Ureter (tissue), 1 donor: ENCODE results near the gene MRPL10. TPM values are rescaled to one million over a fixed set of nuclear protein-coding genes. Genes with fewer than 3 reads are reported as not detected.

Experiments used
- DNase-seq: peaks from one replicate; pipeline ENCODE4 v3.0.0-alpha.2; 2020; ENCODE audit warnings: low spot score
- total RNA-seq: library from RNA; stranded (reverse); gene quantifications from one replicate; pipeline ENCODE4 v1.2.4, GENCODE V29; 2023
- donor health status: DM: yes; HTN: yes; CAD: no.

Gene MRPL10
- total RNA-seq, 1 donor from 2014 or later: 38.2 TPM

GRCh38 chr17:47857551-47858455 is 26.5 kb upstream of the MRPL10 start:
- no peak for DNase-seq

DNA sequence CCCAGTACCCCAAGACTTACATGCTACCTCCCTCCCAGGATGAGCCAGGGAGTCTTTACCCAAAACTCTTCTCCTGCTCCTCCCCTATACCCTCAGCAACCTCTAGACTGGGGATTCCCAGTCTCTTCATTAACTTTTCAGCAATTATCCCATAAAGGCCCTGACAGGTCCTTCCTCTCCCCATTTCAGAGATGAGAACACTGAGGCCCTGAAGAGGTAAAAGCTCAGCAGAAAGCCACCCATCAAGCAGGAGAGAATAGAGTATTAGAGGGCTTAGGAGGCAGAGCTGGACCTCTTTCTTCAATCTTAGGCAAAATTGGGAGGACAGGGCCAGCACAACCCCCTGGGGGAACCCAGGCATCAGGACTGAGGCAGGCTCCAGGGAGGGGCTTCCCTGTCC is 25.5 kb upstream of the MRPL10 start:
- DNase-seq: no peak

DNA sequence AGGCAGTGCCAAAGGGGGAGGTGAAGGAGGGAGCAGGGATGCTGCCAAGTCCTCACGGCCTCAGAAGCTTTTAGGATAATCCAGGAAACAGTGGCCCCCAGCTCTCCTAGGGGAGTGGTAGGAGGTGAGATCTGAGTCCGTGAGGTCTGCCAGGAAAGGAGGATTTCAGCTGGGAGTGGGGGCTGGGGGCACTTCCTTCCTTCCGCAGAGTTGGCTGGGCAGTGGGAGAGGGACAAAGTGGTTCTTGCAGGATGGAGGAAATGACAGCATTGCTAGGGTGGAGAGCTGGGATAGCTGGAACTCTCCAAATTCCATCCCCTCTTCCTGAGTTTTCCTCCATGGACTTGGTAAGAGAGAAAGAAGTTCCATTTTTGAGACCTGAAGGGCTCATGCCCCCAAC is 24.4 kb upstream of the MRPL10 start:
- no peak for DNase-seq

- DNase-seq: no peak
Measured at GRCh38 chr17:47853616-47854015, 22.3 kb upstream of the MRPL10 start.

DNA sequence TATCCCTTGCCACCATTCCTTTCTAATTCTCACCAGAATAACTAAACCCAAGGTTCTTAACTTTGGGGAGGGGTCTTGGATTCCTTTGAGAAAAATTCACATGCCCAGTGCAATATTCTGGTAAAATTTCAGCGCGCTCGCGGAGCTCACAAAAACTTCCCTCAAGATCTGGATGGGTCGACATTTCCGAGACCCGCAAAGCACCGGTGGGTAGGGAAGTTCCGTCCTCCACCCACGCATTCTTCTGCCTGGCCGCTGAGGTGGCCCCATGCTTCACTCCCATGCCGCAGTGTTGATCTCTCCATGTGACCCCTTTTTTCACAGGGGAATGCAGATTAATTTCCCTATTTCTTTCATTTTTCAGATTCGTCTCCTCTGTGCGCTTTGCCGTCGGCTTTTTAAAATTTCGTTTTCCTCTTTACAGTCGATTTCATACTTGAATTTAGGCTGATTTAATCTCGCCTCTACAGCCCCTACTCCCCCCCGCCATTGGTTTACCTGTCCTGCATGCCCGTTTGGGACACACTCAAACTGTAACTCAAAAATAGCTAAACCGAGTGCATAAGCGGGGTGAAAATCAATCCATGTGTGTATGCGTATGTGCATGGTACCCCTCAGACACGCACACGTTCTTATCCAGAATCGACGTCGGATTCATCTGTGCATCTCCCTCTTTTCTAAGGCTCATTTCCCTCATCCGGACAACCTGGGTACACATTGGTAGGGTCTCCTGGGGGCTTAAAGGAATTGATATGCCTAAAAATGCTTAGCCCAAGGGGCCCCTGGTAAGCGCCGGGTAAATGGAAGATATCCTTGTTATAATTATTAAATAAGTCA is 21.0 kb upstream of the MRPL10 start:
- DNase-seq: no peak

DNA sequence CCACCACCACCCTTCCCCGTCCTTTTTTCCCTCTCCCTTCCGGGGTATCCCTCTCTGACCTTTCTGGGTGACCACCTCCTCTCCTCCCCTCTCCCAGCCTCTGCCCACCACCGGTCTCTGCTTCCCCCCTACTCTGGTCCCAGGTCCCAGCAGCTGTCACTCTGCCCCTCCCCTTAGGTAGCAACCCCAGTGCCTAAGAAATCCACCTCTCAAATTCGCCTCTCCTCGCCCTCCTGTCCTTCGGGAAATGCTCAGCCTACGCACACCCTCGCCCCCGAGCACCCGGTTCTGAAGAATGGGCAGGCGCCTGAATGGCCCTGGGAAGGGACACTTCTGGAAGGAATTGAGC is 20.4 kb upstream of the MRPL10 start:
- DNase-seq: no peak

DNA sequence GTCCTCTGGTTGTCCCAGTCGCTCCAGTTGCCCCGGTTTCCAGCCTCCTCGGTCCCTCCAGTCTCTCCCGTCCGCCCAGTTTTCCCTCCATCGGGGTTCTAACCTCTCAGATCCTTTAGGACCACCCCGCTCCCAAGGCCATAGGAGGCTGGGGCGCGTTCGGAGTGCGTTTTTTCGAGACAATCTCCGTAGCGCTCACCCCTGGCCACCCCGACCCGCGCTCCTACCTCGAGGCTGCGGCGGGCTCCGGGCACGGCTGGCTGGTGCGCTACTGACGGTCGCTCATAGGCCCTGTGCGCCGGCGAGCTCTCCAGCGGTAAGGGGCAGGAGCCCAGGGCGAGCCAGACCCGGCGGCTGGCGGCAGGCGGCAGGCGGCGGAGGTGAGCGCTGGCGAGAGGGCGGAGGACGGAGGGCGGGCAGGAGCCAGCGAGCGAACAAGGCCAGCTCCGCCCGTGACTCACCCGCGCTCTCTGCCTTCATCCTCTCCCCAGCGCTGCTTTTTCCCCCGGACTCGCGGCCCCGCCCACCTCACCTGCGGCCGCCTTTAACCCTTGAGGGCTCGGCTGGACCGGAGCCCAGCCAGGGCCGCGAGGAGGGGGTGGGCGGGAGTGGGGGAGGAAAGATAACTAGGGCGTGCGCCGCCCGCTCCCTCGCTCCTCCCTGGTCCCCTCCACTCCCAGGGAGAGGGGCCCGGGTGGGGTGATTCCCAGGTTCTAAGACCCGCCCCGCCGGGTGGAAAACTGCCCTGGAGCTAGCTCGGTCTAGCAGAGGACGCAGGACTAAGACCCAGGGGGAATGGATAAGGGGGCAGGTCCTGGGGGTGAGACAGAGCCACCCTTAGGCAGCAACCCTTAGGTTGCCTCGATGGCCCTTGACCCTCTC is 19.6 kb upstream of the MRPL10 start, which contains the start of gene SP6:
Gene SP6 (minus strand): TSS at position 472 of the 882 bp plus-strand sequence. CDS start 2,734 bp downstream, outside the sequence.
- peak; percentile 84 for DNase-seq

DNA sequence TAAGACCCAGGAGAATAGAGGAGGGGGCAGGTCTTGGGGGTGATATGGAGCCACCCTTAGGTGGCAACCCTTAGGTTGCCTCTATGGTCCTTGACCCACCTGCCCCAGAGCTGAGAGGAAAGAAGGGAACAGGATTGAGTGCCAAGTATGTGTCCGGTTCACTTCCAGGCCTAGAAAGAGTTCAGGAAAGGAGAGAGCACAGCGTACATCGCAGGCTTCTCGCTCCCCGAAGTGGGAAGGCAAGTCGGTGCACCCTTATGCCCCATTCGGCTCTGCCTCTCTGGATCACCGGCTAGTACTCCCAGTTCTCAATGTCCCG is 19.0 kb upstream of the MRPL10 start:
- DNase-seq: no peak

GRCh38 chr17:47848198-47848513 is 16.8 kb upstream of the MRPL10 start:
- no peak for DNase-seq

DNA sequence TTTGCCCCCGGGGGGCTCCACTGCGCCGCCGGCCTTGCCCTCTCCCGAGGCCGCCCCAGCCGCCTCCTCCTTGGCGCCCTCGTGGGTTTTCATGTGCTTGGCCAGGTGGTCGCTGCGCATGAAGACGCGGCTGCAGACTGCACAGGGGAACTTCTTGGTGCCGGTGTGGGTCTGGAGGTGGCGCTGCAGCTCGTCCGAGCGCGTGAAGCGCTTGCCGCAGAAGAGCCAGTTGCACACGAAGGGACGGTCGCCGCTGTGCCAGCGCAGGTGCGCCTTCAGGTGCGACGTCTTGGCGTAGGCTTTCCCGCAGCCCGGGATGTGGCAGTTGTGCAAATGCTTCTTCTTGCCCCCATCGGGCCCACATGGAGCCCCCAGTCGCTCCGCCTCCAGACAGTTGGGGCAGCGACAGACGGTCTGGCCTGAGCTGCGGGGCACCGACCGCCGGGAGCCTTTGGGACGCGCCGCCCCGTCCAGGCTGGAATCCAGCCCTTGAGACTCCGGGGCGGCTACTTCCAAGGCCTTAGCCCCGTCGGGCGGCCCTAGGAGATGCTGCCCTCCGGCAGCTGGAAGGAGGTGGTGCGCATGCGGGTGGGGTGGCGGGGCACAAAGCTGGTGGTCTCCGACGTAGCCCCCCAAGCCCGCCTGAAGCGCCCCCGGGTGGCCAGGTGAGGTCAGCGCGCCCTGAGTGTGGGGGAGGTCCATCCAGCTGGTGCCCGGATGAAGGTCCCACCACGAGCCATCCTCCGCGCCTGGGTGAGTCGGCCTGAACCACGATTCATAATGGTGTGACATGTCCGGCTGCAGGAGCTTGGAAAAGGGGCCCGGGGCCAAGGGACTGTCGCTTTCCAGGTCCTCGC is 16.2 kb upstream of the MRPL10 start:
- no peak for DNase-seq

DNA sequence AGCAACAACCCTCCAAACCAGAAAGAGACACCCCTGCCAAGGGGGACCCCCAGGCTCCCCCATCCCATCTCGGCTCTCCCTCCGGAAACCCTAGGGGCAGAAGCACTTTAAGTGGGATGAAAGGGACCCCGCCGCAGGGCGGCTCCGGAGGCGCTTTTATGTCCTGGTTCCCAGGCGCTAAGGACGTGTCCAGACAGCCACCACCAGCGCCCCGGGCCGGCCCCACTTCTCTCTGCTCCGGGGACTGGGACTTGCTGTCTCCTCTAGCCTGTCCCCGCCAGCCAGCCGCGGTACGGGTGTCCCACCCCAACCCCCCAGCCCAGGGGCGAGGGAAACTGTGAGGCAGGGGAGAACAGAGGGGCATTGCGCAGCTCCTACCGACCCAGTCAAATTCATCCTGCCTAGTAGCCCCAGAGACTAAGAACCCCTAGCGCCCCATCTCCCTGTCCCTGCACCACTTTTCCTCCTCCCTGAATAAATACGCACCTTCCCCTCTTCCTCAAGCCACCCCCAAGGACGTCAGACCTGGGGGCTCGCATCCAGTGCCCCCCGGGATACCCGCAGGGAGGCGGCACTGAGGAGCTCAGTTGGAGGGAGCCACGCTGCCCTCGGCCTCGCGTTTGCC is 15.5 kb upstream of the MRPL10 start:
- DNase-seq: peak; percentile 62

GRCh38 chr17:47845716-47846075 is 14.4 kb upstream of the MRPL10 start:
- DNase-seq: no peak

DNA sequence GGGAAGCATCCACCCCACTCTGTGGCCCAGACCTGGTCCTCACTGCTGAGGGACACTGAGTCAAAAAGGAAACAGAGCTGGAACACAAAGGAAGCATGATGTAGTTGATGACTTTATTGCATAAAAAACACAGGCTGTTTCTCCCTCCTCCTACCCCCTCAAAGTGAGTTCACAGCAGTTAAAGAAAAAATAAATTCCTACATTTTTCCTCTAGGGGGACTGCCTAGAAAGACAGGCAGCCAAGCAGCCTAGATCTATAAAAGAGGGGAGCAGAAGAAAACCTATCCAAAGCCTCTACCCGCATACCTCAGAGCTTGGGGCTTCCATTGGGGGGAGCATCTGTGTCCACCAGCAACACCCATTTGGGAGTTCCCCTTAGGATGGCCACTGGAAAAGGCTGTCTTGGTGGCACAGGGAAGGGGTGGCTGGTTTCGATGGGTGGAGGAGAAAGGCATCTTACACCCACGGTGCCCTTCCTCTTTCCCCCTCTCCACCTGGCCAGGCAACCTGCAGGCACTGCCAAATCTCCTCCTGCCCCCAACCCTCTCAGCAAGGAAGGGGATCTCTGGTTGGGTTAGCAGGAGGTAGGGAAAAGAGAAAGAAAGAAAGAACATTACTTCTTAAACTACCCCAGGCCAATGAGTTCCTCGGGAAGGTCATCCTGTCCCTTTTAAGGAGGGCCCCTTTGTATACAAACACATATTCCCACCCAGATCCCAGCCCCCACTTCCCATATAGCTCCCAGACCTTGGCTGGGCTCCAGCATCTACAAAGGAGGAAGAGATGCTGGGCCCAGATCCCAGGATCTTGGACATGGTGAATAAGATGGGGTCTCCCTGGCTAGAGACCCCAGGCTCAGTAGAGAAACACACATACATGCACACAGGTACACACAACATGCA is 13.7 kb upstream of the MRPL10 start:
- no peak for DNase-seq

DNA sequence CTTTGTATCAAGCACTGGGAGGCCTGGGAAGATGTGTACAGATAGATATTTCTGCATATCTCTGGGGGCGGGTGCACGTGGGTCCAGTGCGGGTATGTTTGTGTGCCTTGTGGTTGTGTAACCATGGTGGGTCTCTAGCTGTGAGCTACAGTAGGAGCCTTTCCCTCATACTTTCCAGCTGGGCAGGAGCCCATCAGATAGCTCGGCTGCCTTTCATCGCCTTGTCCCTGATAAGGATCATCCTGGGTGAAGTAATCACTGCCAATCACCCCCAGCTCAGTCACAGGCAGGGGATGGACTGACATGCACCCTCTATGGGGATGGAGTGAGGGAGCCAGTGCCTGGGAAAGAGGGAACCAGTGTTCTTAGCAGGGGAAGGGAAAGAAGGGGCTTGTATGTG is 12.9 kb upstream of the MRPL10 start:
- no peak for DNase-seq

DNA sequence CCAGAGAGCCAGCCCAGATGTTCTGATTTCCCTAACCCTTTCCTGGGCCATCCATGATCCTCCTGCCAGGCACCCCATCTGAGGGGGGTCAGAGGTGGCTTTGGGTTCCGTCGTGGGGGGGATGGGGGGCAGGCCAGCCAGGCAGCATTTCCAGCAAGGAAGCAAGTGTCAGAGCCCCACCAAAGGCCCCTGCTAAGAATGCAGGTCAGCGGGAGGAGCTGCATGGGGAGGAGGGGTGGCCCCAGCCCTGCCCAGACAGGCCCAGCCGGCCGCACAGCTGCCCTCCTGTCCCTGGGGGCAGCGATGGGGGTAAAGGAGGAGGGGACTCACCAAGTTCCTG is 12.0 kb upstream of the MRPL10 start:
- no peak for DNase-seq

- no peak for DNase-seq
Measured at GRCh38 chr17:47841488-47842291, 10.3 kb upstream of the MRPL10 start.

- peak; percentile 93 for DNase-seq
Measured at GRCh38 chr17:47840742-47841487, 9.6 kb upstream of the MRPL10 start, which contains the start of gene SCRN2. SCRN2 (minus strand) TSS chr17:47841273; CDS start chr17:47840843, 430 bp downstream.
